HK-2 (cell line): ENCODE data around the gene ACE.
A peak's percentile ranks its signal among the peaks of the same experiment; 100 is the strongest.
"Not testable (repeated sequence)": the region's sequence is repeated elsewhere in the genome, so short reads cannot be mapped to it uniquely, and the experiment has no call there.

ENCODE experiments used
- DNase-seq: peaks from one replicate; pipeline ENCODE4 v3.0.0-alpha.2; 2018; ENCODE audit not compliant: unreplicated experiment

The ACE gene

GRCh38 chr17:63444457-63444856 lies 32.4 kb upstream of the ACE start:
- DNase-seq: no peak

GRCh38 chr17:63445065-63445464 lies 31.8 kb upstream of the ACE start:
- DNase-seq: no peak

- peak; percentile 65 for DNase-seq
Observed at GRCh38 chr17:63445571-63445953, 31.3 kb upstream of the ACE start.

GRCh38 chr17:63445954-63446752 lies 30.7 kb upstream of the ACE start, which contains the start of gene CYB561:
CYB561 (minus strand) TSS chr17:63446306; CDS start chr17:63437547, 8,759 bp downstream.
- peak; percentile 87 for DNase-seq

- peak; percentile 83 for DNase-seq
Observed at GRCh38 chr17:63446753-63447470, 29.9 kb upstream of the ACE start.

GRCh38 chr17:63447471-63448009 lies 29.3 kb upstream of the ACE start:
- no peak for DNase-seq

- no peak for DNase-seq
Observed at GRCh38 chr17:63448655-63449054, 28.2 kb upstream of the ACE start.

- DNase-seq: peak; percentile 50
Observed at GRCh38 chr17:63450551-63450950, 26.3 kb upstream of the ACE start.

GRCh38 chr17:63451150-63451549 lies 25.7 kb upstream of the ACE start:
- no peak for DNase-seq

- DNase-seq: no peak
Observed at GRCh38 chr17:63452046-63452961, 24.6 kb upstream of the ACE start.

- no peak for DNase-seq
Observed at GRCh38 chr17:63452962-63453551, 23.8 kb upstream of the ACE start.

GRCh38 chr17:63454357-63454756 lies 22.5 kb upstream of the ACE start:
- not testable (repeated sequence) for DNase-seq

GRCh38 chr17:63454915-63455314 lies 21.9 kb upstream of the ACE start:
- no peak for DNase-seq

GRCh38 chr17:63455417-63455816 lies 21.4 kb upstream of the ACE start:
- no peak for DNase-seq

- DNase-seq: no peak
Observed at GRCh38 chr17:63458478-63458877, 18.4 kb upstream of the ACE start.

GRCh38 chr17:63460018-63460417 lies 16.8 kb upstream of the ACE start:
- no peak for DNase-seq

- no peak for DNase-seq
Observed at GRCh38 chr17:63463771-63464170, 13.1 kb upstream of the ACE start.

GRCh38 chr17:63464691-63465236 lies 12.1 kb upstream of the ACE start:
- DNase-seq: no peak

GRCh38 chr17:63468099-63468498 lies 8.8 kb upstream of the ACE start:
- DNase-seq: not testable (repeated sequence)

- no peak for DNase-seq
Observed at GRCh38 chr17:63474174-63474573, 2.7 kb upstream of the ACE start.
